Vagina (tissue), 2 donors: ENCODE data around the gene SFXN1. TPM values are rescaled to one million over a fixed set of nuclear protein-coding genes. Genes with fewer than 3 reads are reported as not detected.
"Not testable (repeated sequence)": the region's sequence is repeated elsewhere in the genome, so short reads cannot be mapped to it uniquely, and the experiment has no call there.

Source experiments
- DNase-seq, 2 donors: peaks; one replicate each; pipeline ENCODE4 v3.0.0-alpha.2; 2017; ENCODE audit errors: extremely low spot score in 2 of 2
- H3K27ac ChIP-seq: fragments of 200-600 bp; sonication (generic); one replicate; pipeline ENCODE4 v1.5.1; 2019
- H3K27me3 ChIP-seq: fragments of 200-600 bp; sonication (generic); one replicate; pipeline ENCODE4 v1.5.1; 2019
- H3K36me3 ChIP-seq, 2 donors: fragments of 200-600 bp; sonication (generic); one replicate each; pipeline ENCODE4 v1.5.1; 2017 to 2019
- H3K4me1 ChIP-seq: fragments of 200-600 bp; sonication (generic); one replicate; pipeline ENCODE4 v1.5.1; 2019
- H3K4me3 ChIP-seq, 2 donors: fragments of 200-600 bp; sonication (generic); 1 replicate in 1 of 2; 2 replicates in 1 of 2; pipeline ENCODE4 v1.5.1; 2016 to 2019
- H3K9me3 ChIP-seq: fragments of 200-600 bp; sonication (generic); one replicate; pipeline ENCODE4 v1.5.1; 2019
- CTCF ChIP-seq, 3 experiments: fragments of 450-650 bp in 2 of 3; fragments of 200-600 bp in 1 of 3; sonication (generic) in 1 of 3; IDR thresholded peaks; one replicate each; pipeline ENCODE4 v1.5.1; 2017 to 2019; ENCODE audit warnings: antibody characterized with exemption in 3 of 3, mild to moderate bottlenecking in 2 of 3, moderate library complexity in 2 of 3
- POLR2A ChIP-seq, 2 donors: fragments of 450-650 bp; IDR thresholded peaks; one replicate each; pipeline ENCODE4 v1.6.1; 2017; ENCODE audit warnings: antibody characterized with exemption in 2 of 2, mild to moderate bottlenecking in 2 of 2, moderate library complexity in 2 of 2
- POLR2AphosphoS5 ChIP-seq, 2 donors: sonication (generic); formaldehyde crosslinking; IDR thresholded peaks; one replicate each; pipeline ENCODE4 v1.9.0; 2017; ENCODE audit warnings: antibody characterized with exemption in 2 of 2, mild to moderate bottlenecking in 2 of 2, low read depth in 1 of 2; ENCODE audit not compliant: insufficient read depth in 1 of 2
- intact Hi-C: fragments of 100-400 bp; cut with DNase I; formaldehyde crosslinking; loops from one replicate; pipeline ENCODE4 v1.15.1; 2023
- total RNA-seq: library from RNA; depleted of rRNA; stranded (reverse); fragments of >200 nt; gene quantifications from one replicate; pipeline ENCODE4 v1.2.3, GENCODE V29; 2016

The SFXN1 gene
- total RNA-seq, 1 donor from 2014 or later = 88.6 TPM

- H3K9me3 ChIP-seq = no peaks in the 10 kb centered on the region
- H3K36me3 ChIP-seq = peaks cover 0 to 17% of the 10 kb centered on the region in 2 donors
- no peak for DNase-seq
- peak overlapping the region; percentile 14 for H3K27ac ChIP-seq
- TF ChIP-seq POLR2AphosphoS5 (IDR thresholded peaks at IDR 0.05; ENCODE audit: insufficient read depth in 1 of 2, low read depth in 1 of 2) (peak in 1 of 2 donors; percentile 50), CTCF (IDR thresholded peaks at IDR 0.05) (no peak)
- no peaks in the 10 kb centered on the region for H3K27me3 ChIP-seq
- H3K4me3 ChIP-seq = no peak overlapping the region
- H3K4me1 ChIP-seq = peaks cover 15% of the 10 kb centered on the region
- intact Hi-C loops = no loop called here
Observed at GRCh38 chr5:175494264-175495183, 16.2 kb downstream of the SFXN1 start.

GRCh38 chr5:175501759-175502158 lies 23.4 kb downstream of the SFXN1 start:
- intact Hi-C loops = no loop called here
- H3K9me3 ChIP-seq = no peaks in the 10 kb centered on the region
- H3K4me1 ChIP-seq = no peaks in the 10 kb centered on the region
- no peak for DNase-seq
- no peak overlapping the region for H3K27ac ChIP-seq
- no peaks in the 10 kb centered on the region for H3K27me3 ChIP-seq
- TF ChIP-seq POLR2AphosphoS5 (IDR thresholded peaks at IDR 0.05; ENCODE audit: insufficient read depth in 1 of 2, low read depth in 1 of 2) (no peak), POLR2A (IDR thresholded peaks at IDR 0.05) (no peak), CTCF (IDR thresholded peaks at IDR 0.05) (no peak)
- H3K4me3 ChIP-seq = no peak overlapping the region
- H3K36me3 ChIP-seq = no peaks in the 10 kb centered on the region

- H3K4me3 ChIP-seq, intact Hi-C loops, H3K9me3 ChIP-seq, H3K27me3 ChIP-seq, H3K4me1 ChIP-seq, DNase-seq, H3K27ac ChIP-seq: not testable (repeated sequence)
- H3K36me3 ChIP-seq = peaks cover 0 to 27% of the 10 kb centered on the region in 2 donors
Observed at GRCh38 chr5:175507671-175508070, 29.3 kb downstream of the SFXN1 start.

- TF ChIP-seq POLR2A (IDR thresholded peaks at IDR 0.05) (no peak), CTCF (IDR thresholded peaks at IDR 0.05) (no peak), POLR2AphosphoS5 (IDR thresholded peaks at IDR 0.05; ENCODE audit: insufficient read depth in 1 of 2, low read depth in 1 of 2) (no peak)
- Histone ChIP-seq H3K4me1 (no peaks in the 10 kb centered on the region), H3K36me3 (peaks cover 0 to 35% of the 10 kb centered on the region in 2 donors), H3K27me3 (no peaks in the 10 kb centered on the region), H3K4me3 (no peak overlapping the region), H3K9me3 (no peaks in the 10 kb centered on the region), H3K27ac (no peak overlapping the region)
- intact Hi-C loops = no loop called here
- DNase-seq = no peak
Observed at GRCh38 chr5:175508896-175509295, 30.5 kb downstream of the SFXN1 start.

- no peak for DNase-seq
- Histone ChIP-seq H3K4me3 (no peak overlapping the region), H3K27me3 (no peaks in the 10 kb centered on the region), H3K4me1 (no peaks in the 10 kb centered on the region), H3K9me3 (no peaks in the 10 kb centered on the region), H3K36me3 (peaks cover 0 to 76% of the 10 kb centered on the region in 2 donors), H3K27ac (no peak overlapping the region)
- intact Hi-C loops = no loop called here
- TF ChIP-seq POLR2AphosphoS5 (IDR thresholded peaks at IDR 0.05; ENCODE audit: insufficient read depth in 1 of 2, low read depth in 1 of 2) (no peak), CTCF (IDR thresholded peaks at IDR 0.05) (no peak), POLR2A (IDR thresholded peaks at IDR 0.05) (no peak)
Observed at GRCh38 chr5:175513297-175513696, 34.9 kb downstream of the SFXN1 start.
